Esophagus (tissue), 2 donors: ENCODE measurements around the gene GABBR1. TPM values are rescaled to one million over a fixed set of nuclear protein-coding genes. Genes with fewer than 3 reads are reported as not detected.

ENCODE experiments used
- H3K27ac ChIP-seq, 2 donors: one replicate each; pipeline ENCODE4 v1.5.1; 2013; ENCODE audit warnings: low read depth in 2 of 2, mild to moderate bottlenecking in 2 of 2, inconsistent platforms in 1 of 2, low read length in 1 of 2, moderate library complexity in 1 of 2
- H3K27me3 ChIP-seq, 2 donors: one replicate each; pipeline ENCODE4 v1.6.1; 2013; ENCODE audit warnings: low read length in 2 of 2, control low read depth in 1 of 2, mild to moderate bottlenecking in 1 of 2; ENCODE audit not compliant: insufficient read depth in 2 of 2, control insufficient read depth in 1 of 2
- H3K36me3 ChIP-seq, 2 donors: one replicate each; pipeline ENCODE4 v1.6.1; 2013; ENCODE audit warnings: low read length in 1 of 2; ENCODE audit not compliant: control insufficient read depth in 2 of 2, insufficient read depth in 2 of 2
- H3K4me1 ChIP-seq, 2 donors: one replicate each; pipeline ENCODE4 v1.6.1; 2013; ENCODE audit warnings: low read length in 1 of 2; ENCODE audit not compliant: control insufficient read depth in 2 of 2, insufficient read depth in 2 of 2
- H3K4me3 ChIP-seq, 2 donors: one replicate each; pipeline ENCODE4 v1.5.1; 2013; ENCODE audit warnings: low read length in 2 of 2, mild to moderate bottlenecking in 2 of 2, low read depth in 1 of 2, moderate library complexity in 1 of 2
- H3K9me3 ChIP-seq, 2 donors: one replicate each; pipeline ENCODE4 v1.6.1; 2013; ENCODE audit warnings: mild to moderate bottlenecking in 2 of 2, low read depth in 1 of 2, low read length in 1 of 2, moderate library complexity in 1 of 2; ENCODE audit not compliant: control insufficient read depth in 2 of 2, insufficient read depth in 1 of 2
- WGBS, 2 donors: extraction: QIAGEN DNeasy Blood & Tissue Kit; methylation state at CpG; one replicate each; pipeline ENCODE4 v1.1.7; 2013; 5-methylcytosine and 5-hydroxymethylcytosine counted together
- polyA plus RNA-seq, 2 donors: library from polyadenylated mRNA; stranded (reverse); fragments of 200-250 nt; gene quantifications; one replicate each; pipeline ENCODE4 v1.2.3, GENCODE V29; 2013
- donor health status: healthy with polysubstance abuse.
- donor health status: Bipolar disorder and iron deficiency.

GABBR1 gene
- polyA plus RNA-seq, 2 donors = 13.0 to 28.1 TPM

DNA sequence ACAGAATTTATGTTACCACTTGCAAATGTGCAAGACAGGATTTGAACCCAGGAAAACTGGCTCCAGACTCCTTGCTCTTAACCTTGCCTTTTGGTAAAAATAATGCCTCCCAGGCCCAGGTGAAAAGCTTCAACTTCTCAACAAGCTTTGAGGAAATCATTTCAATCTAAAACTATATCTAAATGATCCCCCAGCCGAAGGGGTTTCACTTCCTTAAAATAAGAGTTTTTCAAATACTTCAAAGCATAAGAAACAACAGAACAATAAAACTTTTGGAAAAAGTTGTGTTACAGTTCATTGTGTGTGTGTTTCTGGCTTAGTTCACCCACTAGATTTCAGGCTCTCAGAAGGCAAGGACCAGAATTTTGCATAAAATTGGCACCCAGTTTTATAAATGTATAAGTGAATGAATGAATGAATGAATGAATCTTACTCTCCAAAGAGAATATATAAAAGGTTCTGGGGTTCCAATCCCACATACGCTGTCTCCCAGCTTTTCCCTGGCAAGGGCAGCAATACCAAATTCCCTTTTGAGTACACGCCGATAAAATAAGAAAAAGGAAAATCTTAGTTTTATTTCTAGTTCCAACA is 42.7 kb downstream of the GABBR1 start:
- Histone ChIP-seq H3K27ac (no peak overlapping the region), H3K36me3 (no peaks in the 10 kb centered on the region), H3K27me3 (no peaks in the 10 kb centered on the region), H3K4me3 (no peak overlapping the region), H3K4me1 (no peaks in the 10 kb centered on the region), H3K9me3 (no peaks in the 10 kb centered on the region)
- WGBS, 2 donors = 84 to 87% methylated on average over 4 of the region's 4 CpGs

DNA sequence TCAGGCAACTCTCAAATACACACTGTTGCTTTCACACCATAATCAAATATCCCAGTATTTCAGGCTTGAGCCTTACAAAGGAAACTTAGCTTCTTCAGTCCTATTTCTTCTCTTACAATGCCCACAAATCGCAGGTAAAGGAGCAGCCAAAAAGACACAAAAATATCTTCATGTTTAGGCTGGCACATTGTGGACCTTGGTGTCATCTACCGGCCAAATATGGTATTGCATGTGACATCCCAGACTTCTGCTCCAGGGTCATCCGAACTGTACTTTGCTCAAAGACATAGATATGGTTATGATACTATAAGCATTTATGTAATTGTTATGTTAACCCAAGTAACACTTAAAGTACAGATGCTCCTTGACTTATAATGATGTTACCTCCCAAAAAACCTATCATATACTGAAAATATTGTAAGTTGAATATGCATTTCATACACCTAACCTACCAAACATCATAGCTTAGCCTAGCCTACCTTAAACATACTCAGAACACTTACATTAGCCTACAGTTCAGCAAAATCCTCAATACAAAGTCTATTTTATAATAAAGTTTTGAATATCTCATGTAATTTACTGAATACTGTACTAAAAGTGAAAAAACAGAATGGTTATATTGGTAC is 43.4 kb downstream of the GABBR1 start:
- Histone ChIP-seq H3K27me3 (no peaks in the 10 kb centered on the region), H3K36me3 (no peaks in the 10 kb centered on the region), H3K4me3 (no peak overlapping the region), H3K9me3 (no peaks in the 10 kb centered on the region), H3K4me1 (no peaks in the 10 kb centered on the region), H3K27ac (no peak overlapping the region)
- 4 to 6% methylated on average over 3 of the region's 3 CpGs for WGBS, 2 donors

DNA sequence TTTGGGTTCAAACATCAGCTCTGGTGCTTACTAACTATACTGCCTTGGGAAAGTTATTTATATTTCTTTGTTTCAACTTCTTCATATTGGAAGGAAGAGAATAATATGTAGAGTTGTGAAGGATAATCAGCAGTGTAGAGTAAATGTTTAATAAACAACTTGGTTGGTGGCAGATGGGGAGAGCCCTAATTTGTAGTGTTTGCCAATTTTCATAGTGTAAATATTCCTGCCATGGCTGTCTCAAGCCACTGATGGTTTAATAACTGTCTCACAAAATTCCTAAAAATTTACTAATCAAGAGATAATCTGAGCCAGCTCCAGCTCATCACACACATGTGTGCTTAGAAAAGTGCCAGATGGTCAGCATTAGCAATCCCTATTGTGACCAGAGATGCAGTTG is 48.2 kb downstream of the GABBR1 start, which contains the start of gene OR2H2:
TSS of gene OR2H2 (plus strand) at position 301 of the 400 bp plus-strand sequence. CDS start 2,824 bp downstream, outside the sequence.
- Histone ChIP-seq H3K27me3 (no peaks in the 10 kb centered on the region), H3K9me3 (no peaks in the 10 kb centered on the region), H3K36me3 (no peaks in the 10 kb centered on the region), H3K4me1 (no peaks in the 10 kb centered on the region), H3K4me3 (no peak within 1 kb of the TSS), H3K27ac (no peak within 1 kb of the TSS)

DNA sequence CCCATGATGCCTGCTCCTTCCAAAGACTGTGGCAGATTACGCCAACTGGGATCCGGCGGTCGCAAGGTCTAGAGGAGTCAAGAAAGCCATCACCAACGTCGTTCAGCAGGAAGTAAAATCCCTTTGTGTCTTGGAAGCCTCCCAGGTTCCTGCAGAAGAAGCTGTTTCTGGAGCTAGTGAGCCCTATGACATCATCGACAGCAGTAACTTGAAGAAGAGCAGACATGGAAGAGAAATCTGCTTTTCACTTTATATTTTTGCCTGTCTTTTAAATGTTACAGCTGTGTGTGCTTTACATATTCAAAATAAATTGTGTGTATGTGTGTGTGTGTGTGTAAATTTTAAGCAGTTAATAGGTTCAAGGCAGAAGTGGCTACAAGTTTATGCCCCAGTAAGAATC is 55.4 kb downstream of the GABBR1 start:
- no peaks in the 10 kb centered on the region for H3K9me3 ChIP-seq
- 69 to 70% methylated on average over 7 of the region's 7 CpGs for WGBS, 2 donors
- no peaks in the 10 kb centered on the region for H3K27me3 ChIP-seq
- no peaks in the 10 kb centered on the region for H3K4me1 ChIP-seq
- no peak overlapping the region for H3K27ac ChIP-seq
- no peaks in the 10 kb centered on the region for H3K36me3 ChIP-seq
- no peak overlapping the region for H3K4me3 ChIP-seq

DNA sequence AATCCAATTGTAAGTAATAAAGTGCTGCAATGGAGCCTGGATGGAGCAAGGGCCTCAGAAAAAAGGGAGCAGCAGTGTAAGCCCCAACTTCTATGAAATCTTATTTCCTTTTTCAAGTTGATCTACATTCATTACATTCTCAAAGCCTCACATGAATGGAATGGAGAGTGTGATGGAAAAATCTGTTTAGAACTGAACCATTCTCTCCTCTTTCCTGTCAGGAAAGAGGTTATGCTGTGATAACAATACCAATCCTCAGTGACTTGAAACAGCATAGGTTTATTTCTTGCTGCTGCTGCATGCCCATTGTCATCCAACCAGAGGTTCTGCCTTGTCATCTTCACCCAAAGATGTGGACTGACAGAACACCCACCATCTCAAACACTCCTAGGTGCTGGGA is 56.9 kb downstream of the GABBR1 start:
- no peaks in the 10 kb centered on the region for H3K36me3 ChIP-seq
- H3K4me3 ChIP-seq = no peak overlapping the region

DNA sequence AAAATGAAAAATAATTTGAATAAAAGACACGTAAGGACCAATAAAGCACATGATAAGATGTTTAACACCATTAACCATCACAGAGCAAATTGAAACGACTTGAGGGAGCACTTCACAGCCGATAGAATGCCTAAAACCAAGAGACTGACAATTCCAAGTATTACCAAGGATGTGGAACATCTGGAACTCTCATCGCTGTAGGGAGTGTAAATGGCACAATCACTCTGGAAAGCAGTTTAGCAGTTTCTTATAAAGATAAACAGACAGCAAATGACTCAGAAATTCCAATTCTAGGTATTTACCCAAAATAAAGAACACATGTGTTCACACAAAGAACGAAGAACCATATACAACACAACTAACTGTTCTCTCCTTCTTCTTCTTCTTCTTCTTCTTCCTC is 65.0 kb downstream of the GABBR1 start:
- Histone ChIP-seq H3K36me3 (no peaks in the 10 kb centered on the region), H3K4me1 (no peaks in the 10 kb centered on the region), H3K27me3 (no peaks in the 10 kb centered on the region), H3K27ac (no peak overlapping the region), H3K9me3 (no peaks in the 10 kb centered on the region), H3K4me3 (no peak overlapping the region)
- WGBS, 2 donors = 57 to 68% methylated on average over 5 of the region's 5 CpGs

More for the DNA sequence above, 56.9 kb downstream of the GABBR1 start:
- Histone ChIP-seq H3K27ac (no peak overlapping the region), H3K4me1 (no peaks in the 10 kb centered on the region), H3K27me3 (no peaks in the 10 kb centered on the region), H3K9me3 (no peaks in the 10 kb centered on the region)

DNA sequence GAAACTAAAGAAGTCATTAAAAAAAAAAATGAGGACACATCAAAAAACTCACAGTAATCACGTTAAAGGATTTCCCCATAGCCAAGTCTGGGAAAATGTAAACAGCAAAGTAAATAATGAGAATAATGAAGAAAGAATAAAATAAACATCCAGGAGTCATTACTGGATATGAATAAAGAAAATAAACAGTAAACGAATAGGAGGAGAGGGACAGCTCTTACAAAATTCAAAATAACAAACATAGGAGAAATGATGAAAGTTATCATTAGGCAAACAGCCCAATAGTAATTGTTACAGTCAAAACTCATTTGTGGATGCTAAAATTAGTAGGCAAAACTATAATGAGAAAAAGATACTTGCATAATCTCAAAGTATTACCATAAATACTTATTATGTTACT is 65.4 kb downstream of the GABBR1 start:
- 29 to 39% methylated on average over 2 of the region's 2 CpGs for WGBS, 2 donors
- no peak overlapping the region for H3K27ac ChIP-seq
- no peak overlapping the region for H3K4me3 ChIP-seq
- H3K4me1 ChIP-seq = no peaks in the 10 kb centered on the region
- no peaks in the 10 kb centered on the region for H3K36me3 ChIP-seq
- H3K9me3 ChIP-seq = no peaks in the 10 kb centered on the region
- no peaks in the 10 kb centered on the region for H3K27me3 ChIP-seq

DNA sequence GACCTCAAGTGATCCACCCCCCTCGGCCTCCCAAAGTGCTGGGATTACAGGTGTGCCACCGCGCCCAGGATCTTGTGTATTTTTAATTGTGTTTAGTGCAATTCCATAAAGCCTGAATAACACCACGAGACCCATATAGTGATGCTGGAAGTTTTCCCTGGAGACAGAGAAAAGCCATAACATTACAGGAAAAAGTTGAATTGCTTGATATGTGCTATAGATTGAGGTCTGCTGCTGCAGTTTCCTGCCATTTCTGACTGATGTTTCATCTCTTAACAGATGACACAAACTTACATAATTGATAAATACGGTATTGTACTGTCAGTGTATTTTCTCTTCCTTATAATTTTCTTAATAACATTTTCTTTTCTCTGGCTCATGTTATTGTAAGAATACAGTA is 66.1 kb downstream of the GABBR1 start:
- H3K36me3 ChIP-seq = no peaks in the 10 kb centered on the region
- 73 to 77% methylated on average over 5 of the region's 5 CpGs for WGBS, 2 donors

DNA sequence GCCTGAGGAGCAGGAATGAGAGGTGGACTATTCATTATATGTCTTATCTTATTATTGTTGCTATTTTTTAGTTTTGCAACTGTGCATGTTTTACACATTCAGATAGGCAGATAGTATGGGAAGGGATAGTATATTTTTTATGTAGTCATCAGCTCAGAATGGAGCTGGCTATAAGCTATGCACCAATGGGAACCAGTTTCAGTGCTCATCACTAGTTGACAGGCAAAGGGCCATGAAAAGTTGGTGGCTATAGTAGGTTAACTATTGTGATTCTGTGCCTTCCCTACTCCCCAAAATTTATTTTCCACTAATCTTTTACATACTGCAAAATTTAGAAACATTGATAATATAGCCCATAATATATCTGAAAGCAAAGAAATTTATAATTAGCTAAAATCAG is 68.1 kb downstream of the GABBR1 start:
- H3K27ac ChIP-seq = no peak overlapping the region
- H3K9me3 ChIP-seq = no peaks in the 10 kb centered on the region
- no peaks in the 10 kb centered on the region for H3K27me3 ChIP-seq
- no peaks in the 10 kb centered on the region for H3K4me1 ChIP-seq
- no peaks in the 10 kb centered on the region for H3K36me3 ChIP-seq
- H3K4me3 ChIP-seq = no peak overlapping the region

More for the DNA sequence above, 66.1 kb downstream of the GABBR1 start:
- no peak overlapping the region for H3K4me3 ChIP-seq
- no peak overlapping the region for H3K27ac ChIP-seq
- H3K9me3 ChIP-seq = no peaks in the 10 kb centered on the region
- H3K27me3 ChIP-seq = no peaks in the 10 kb centered on the region
- no peaks in the 10 kb centered on the region for H3K4me1 ChIP-seq

DNA sequence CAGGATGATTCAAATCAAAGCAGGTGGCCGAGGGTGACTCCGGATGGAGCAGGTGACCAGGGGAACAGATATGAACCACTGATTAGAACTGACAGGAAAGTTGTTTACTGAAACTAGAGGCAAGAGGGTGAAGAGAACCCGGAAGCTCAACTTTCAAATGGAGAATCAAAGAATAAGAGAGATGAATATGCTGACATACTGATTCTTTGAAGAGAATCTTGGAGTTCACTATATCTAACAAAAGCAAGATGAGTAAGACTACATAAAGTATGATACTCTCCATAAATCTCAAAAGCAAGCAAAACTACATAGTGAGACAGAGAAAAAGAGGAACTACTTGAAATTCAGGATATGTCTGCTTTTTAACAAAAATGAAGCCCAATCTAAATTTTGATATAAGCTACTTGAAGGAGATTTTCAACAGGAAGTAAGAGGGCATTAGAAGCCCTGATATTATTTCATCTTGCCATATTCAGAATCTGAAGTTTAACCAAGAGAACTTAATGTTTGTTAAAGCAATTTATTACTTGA is 69.5 kb downstream of the GABBR1 start:
- H3K4me1 ChIP-seq = no peaks in the 10 kb centered on the region
- H3K36me3 ChIP-seq = no peaks in the 10 kb centered on the region
- 59 to 71% methylated on average over 3 of the region's 3 CpGs for WGBS, 2 donors
- H3K4me3 ChIP-seq = no peak overlapping the region
- H3K9me3 ChIP-seq = no peaks in the 10 kb centered on the region
- H3K27ac ChIP-seq = no peak overlapping the region
- H3K27me3 ChIP-seq = no peaks in the 10 kb centered on the region
